ENCODE measurements around the gene NKX6-1. TPM values are rescaled to one million over a fixed set of nuclear protein-coding genes. Genes with fewer than 3 reads are reported as not detected.

NKX6-1 gene
- total RNA-seq, result not detected in 2 replicates

GRCh38 chr4:84498935-84499623, at the start of gene NKX6-1:
NKX6-1 (minus strand) TSS chr4:84499292; CDS start chr4:84498228, 1,064 bp downstream.
- DNase-seq, result peak; percentile 62

GRCh38 chr4:84547211-84547610, 48.1 kb upstream of the NKX6-1 start:
- DNase-seq, result no peak

GRCh38 chr4:84545093-84545492, 46.0 kb upstream of the NKX6-1 start:
- DNase-seq, result no peak

GRCh38 chr4:84535901-84536300, 36.8 kb upstream of the NKX6-1 start:
- DNase-seq, result no peak

GRCh38 chr4:84531689-84532088, 32.6 kb upstream of the NKX6-1 start:
- no peak for DNase-seq

GRCh38 chr4:84530871-84531270, 31.8 kb upstream of the NKX6-1 start:
- DNase-seq, result no peak

GRCh38 chr4:84530454-84530853, 31.4 kb upstream of the NKX6-1 start:
- DNase-seq, result no peak

GRCh38 chr4:84529169-84529751, 30.2 kb upstream of the NKX6-1 start:
- DNase-seq, result peak; percentile 50

- DNase-seq, result no peak
Measured at GRCh38 chr4:84527391-84527790, 28.3 kb upstream of the NKX6-1 start.

GRCh38 chr4:84515075-84515474, 16.0 kb upstream of the NKX6-1 start:
- no peak for DNase-seq

- no peak for DNase-seq
Measured at GRCh38 chr4:84512277-84512676, 13.2 kb upstream of the NKX6-1 start.

- no peak for DNase-seq
Measured at GRCh38 chr4:84511703-84512102, 12.6 kb upstream of the NKX6-1 start.

- DNase-seq, result no peak
Measured at GRCh38 chr4:84507941-84508340, 8.8 kb upstream of the NKX6-1 start.

- DNase-seq, result no peak
Measured at GRCh38 chr4:84504821-84505220, 5.7 kb upstream of the NKX6-1 start.

- peak; percentile 78 for DNase-seq
Measured at GRCh38 chr4:84503495-84504437, 4.7 kb upstream of the NKX6-1 start.

GRCh38 chr4:84502955-84503373, 3.9 kb upstream of the NKX6-1 start:
- no peak for DNase-seq

- DNase-seq, result no peak
Measured at GRCh38 chr4:84502333-84502954, 3.4 kb upstream of the NKX6-1 start.

- DNase-seq, result no peak
Measured at GRCh38 chr4:84501721-84502267, 2.7 kb upstream of the NKX6-1 start.

- no peak for DNase-seq
Measured at GRCh38 chr4:84501202-84501503, 2.1 kb upstream of the NKX6-1 start.

- DNase-seq, result no peak
Measured at GRCh38 chr4:84500386-84501201, 1.5 kb upstream of the NKX6-1 start.

- DNase-seq, result no peak
Measured at GRCh38 chr4:84499624-84499982, 511 bp upstream of the NKX6-1 start.
